Measurements from ENCODE around the gene DPEP2. TPM values are rescaled to one million over a fixed set of nuclear protein-coding genes. Genes with fewer than 3 reads are reported as not detected.
A peak's percentile ranks its signal among the peaks of the same experiment; 100 is the strongest.

The DPEP2 gene
- total and polyA plus RNA-seq, 2 of the 13 experiments (the other 11 are each of a cell fraction or from before 2014, with no cell fraction given): 0.18 TPM; not detected in 1

DNA sequence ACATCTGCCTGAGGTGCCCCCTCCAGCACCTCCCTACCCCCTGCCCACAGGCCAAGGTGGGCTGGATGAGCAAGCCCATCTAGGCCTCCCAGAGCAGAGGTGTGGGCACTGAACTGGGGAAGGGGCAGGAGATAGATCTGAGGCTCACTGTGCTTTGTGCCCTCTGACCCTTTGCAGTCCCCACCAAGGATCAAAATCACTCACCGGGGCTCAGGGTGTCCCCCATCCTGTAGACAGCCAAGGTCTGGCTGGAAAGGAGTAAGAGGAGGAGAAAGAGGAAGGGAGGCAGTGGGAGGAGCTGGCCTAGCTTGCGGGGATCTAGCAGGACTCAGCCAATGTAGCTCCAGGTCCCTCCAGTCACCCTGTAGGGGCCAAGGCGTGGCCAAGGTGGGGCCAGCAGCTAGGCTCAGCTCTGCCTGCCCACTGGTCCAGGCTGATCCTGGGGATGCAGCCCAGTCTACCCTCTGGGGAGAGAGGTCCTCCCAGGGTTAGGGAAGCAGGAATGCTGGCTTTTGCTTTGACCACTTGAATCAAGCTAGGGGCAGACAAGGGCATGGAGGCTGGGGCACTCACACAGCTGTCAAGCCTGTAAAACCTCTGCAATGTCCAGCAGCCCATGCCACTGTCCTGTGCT is 32.6 kb downstream of the DPEP2 start (continued):
- TF ChIP-seq ZFP37 (CRISPR knock-in tag; IDR thresholded peaks at IDR 0.05; ENCODE audit: borderline replicate concordance): no peak; the same call in 1 of the 2 replicates
- no peak for TF ChIP-seq BRD4 (CRISPR knock-in tag; IDR thresholded peaks at IDR 0.05)
- TF ChIP-seq KDM1A (CRISPR knock-in tag; IDR thresholded peaks at IDR 0.05): no peak
- no peak for TF ChIP-seq SKIL (CRISPR knock-in tag; IDR thresholded peaks at IDR 0.05; ENCODE audit: borderline replicate concordance)
- no peak; the same call in 1 of the 2 replicates for TF ChIP-seq AKAP8 (CRISPR knock-in tag; IDR thresholded peaks at IDR 0.05)
- no peak for TF ChIP-seq ZSCAN20 (CRISPR knock-in tag; IDR thresholded peaks at IDR 0.05; ENCODE audit: borderline replicate concordance)
- TF ChIP-seq MAF1 (CRISPR knock-in tag; IDR thresholded peaks at IDR 0.05; ENCODE audit: borderline replicate concordance): no peak
- TF ChIP-seq ZBTB49 (CRISPR knock-in tag; IDR thresholded peaks at IDR 0.05; ENCODE audit: borderline replicate concordance): no peak
- no peak for TF ChIP-seq ZNF136 (CRISPR knock-in tag; IDR thresholded peaks at IDR 0.05; ENCODE audit: low read depth)
- no peak for TF ChIP-seq CBX2 (IDR thresholded peaks at IDR 0.05; ENCODE audit: low read depth, low read length)
- no peak for TF ChIP-seq CBX2 (CRISPR knock-in tag; IDR thresholded peaks at IDR 0.05; ENCODE audit: low read depth)
- TF ChIP-seq GTF2F1 (IDR thresholded peaks at IDR 0.05; ENCODE audit: low read length): no peak
- TF ChIP-seq, protein P1, sequence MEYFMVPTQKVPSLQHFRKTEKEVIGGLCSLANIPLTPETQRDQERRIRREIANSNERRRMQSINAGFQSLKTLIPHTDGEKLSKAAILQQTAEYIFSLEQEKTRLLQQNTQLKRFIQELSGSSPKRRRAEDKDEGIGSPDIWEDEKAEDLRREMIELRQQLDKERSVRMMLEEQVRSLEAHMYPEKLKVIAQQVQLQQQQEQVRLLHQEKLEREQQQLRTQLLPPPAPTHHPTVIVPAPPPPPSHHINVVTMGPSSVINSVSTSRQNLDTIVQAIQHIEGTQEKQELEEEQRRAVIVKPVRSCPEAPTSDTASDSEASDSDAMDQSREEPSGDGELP (IDR thresholded peaks at IDR 0.05; ENCODE audit: borderline replicate concordance, low read depth): no peak
- TF ChIP-seq BRF2 (CRISPR knock-in tag; IDR thresholded peaks at IDR 0.05): no peak
- no peak for TF ChIP-seq MAFF (IDR thresholded peaks at IDR 0.05; ENCODE audit: low read depth, low read length)
- TF ChIP-seq PHF20 (CRISPR knock-in tag; IDR thresholded peaks at IDR 0.05): no peak
- 0 out of 2 replicates have a peak, but pooled peaks have one; percentile 39 for TF ChIP-seq YEATS4 (CRISPR knock-in tag; IDR thresholded peaks at IDR 0.05; ENCODE audit: borderline replicate concordance)
- TF ChIP-seq ZBTB26 (CRISPR knock-in tag; IDR thresholded peaks at IDR 0.05; ENCODE audit: borderline replicate concordance): no peak; the same call in 1 of the 2 replicates
- no peak; the same call in 1 of the 2 replicates for TF ChIP-seq MYNN (CRISPR knock-in tag; IDR thresholded peaks at IDR 0.05; ENCODE audit: low read depth)
- TF ChIP-seq BATF2 (CRISPR knock-in tag; IDR thresholded peaks at IDR 0.05): no peak

All from HepG2 (cell line).